ENCODE results near the gene BST1.

DNA sequence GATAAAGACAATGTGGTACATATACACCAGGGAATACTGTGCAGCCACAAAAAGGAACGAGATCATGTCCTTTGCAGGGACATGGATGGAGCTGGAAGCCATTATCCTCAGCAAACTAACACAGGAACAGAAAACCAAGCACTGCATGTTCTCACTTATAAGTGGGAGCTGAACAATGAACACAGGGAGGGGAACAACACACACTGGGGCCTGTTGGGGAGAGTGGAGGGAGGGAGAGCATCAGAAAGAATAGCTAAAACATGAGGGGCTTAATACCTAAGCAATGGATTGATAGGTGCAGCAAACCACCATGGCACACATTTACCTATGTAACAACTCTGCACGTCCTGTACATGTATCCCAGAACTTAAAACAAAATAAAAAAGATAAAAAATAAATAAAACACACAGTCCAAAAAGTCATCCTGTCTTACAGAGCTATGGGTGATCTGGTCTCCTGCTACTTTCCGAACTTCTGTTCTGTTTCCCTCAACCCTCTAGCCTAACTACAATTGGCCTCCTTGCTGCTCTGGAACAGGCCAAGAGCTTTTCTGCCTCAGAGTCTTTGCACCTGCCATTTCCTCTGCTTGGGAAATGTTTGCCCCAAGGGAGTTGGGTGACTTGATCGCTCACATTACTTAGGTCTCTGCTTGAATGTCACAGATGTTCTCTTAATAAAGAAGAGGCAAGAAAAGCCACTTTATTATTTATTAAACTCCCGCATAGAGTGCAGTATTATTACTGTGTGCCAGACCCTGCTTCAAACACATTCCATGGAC, 74.2 kb downstream of the BST1 start:
- TF ChIP-seq POLR2A (IDR thresholded peaks at IDR 0.05): no peak
- TF ChIP-seq, protein P1, sequence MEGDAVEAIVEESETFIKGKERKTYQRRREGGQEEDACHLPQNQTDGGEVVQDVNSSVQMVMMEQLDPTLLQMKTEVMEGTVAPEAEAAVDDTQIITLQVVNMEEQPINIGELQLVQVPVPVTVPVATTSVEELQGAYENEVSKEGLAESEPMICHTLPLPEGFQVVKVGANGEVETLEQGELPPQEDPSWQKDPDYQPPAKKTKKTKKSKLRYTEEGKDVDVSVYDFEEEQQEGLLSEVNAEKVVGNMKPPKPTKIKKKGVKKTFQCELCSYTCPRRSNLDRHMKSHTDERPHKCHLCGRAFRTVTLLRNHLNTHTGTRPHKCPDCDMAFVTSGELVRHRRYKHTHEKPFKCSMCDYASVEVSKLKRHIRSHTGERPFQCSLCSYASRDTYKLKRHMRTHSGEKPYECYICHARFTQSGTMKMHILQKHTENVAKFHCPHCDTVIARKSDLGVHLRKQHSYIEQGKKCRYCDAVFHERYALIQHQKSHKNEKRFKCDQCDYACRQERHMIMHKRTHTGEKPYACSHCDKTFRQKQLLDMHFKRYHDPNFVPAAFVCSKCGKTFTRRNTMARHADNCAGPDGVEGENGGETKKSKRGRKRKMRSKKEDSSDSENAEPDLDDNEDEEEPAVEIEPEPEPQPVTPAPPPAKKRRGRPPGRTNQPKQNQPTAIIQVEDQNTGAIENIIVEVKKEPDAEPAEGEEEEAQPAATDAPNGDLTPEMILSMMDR (IDR thresholded peaks at IDR 0.05): no peak
